ENCODE measurements around the gene RCAN2.

DNA sequence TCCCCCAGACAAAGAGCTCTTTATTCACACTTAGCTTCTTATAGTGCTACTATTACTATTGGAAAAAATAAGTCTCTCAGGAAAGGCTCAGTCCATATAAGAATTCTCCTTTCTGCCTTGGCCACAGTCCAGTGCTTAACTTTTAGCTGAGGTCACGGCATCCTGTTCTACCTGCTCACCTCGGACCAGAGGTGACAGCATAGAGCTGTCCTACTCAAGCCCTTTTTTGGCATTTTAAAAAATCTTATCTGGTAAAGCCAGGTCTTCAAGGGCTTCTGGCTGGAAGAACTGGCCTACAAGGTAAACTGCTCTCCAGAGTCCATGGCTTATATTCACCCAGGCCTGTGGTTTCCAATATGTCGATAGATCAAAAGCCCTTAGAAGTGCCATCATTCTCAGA, 109.7 kb downstream of the RCAN2 start:
- TF ChIP-seq, protein P1, sequence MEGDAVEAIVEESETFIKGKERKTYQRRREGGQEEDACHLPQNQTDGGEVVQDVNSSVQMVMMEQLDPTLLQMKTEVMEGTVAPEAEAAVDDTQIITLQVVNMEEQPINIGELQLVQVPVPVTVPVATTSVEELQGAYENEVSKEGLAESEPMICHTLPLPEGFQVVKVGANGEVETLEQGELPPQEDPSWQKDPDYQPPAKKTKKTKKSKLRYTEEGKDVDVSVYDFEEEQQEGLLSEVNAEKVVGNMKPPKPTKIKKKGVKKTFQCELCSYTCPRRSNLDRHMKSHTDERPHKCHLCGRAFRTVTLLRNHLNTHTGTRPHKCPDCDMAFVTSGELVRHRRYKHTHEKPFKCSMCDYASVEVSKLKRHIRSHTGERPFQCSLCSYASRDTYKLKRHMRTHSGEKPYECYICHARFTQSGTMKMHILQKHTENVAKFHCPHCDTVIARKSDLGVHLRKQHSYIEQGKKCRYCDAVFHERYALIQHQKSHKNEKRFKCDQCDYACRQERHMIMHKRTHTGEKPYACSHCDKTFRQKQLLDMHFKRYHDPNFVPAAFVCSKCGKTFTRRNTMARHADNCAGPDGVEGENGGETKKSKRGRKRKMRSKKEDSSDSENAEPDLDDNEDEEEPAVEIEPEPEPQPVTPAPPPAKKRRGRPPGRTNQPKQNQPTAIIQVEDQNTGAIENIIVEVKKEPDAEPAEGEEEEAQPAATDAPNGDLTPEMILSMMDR (IDR thresholded peaks at IDR 0.05; ENCODE audit: insufficient read depth, low read length), result no peak
- TF ChIP-seq, protein P2, sequence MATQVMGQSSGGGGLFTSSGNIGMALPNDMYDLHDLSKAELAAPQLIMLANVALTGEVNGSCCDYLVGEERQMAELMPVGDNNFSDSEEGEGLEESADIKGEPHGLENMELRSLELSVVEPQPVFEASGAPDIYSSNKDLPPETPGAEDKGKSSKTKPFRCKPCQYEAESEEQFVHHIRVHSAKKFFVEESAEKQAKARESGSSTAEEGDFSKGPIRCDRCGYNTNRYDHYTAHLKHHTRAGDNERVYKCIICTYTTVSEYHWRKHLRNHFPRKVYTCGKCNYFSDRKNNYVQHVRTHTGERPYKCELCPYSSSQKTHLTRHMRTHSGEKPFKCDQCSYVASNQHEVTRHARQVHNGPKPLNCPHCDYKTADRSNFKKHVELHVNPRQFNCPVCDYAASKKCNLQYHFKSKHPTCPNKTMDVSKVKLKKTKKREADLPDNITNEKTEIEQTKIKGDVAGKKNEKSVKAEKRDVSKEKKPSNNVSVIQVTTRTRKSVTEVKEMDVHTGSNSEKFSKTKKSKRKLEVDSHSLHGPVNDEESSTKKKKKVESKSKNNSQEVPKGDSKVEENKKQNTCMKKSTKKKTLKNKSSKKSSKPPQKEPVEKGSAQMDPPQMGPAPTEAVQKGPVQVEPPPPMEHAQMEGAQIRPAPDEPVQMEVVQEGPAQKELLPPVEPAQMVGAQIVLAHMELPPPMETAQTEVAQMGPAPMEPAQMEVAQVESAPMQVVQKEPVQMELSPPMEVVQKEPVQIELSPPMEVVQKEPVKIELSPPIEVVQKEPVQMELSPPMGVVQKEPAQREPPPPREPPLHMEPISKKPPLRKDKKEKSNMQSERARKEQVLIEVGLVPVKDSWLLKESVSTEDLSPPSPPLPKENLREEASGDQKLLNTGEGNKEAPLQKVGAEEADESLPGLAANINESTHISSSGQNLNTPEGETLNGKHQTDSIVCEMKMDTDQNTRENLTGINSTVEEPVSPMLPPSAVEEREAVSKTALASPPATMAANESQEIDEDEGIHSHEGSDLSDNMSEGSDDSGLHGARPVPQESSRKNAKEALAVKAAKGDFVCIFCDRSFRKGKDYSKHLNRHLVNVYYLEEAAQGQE (IDR thresholded peaks at IDR 0.05; ENCODE audit: insufficient replicate concordance, low read depth), result no peak
- no peak for TF ChIP-seq GABPA (IDR thresholded peaks at IDR 0.05; ENCODE audit: low read depth)
- no peak for TF ChIP-seq POLR2AphosphoS5 (IDR thresholded peaks at IDR 0.05; ENCODE audit: low read depth)

All from HL-60 (cell line).